Naive B cell (primary cell): Measurements from ENCODE around the gene SHISAL2B. TPM values are rescaled to one million over a fixed set of nuclear protein-coding genes. Genes with fewer than 3 reads are reported as not detected.

Experiments
- ATAC-seq, 2 donors: fragments of 150-1000 bp; cut with Tn5 transposase; 2 replicates each; pipeline ENCODE4 v1.10.0; 2021; ENCODE audit warnings: low read depth in 2 of 2, mild to moderate bottlenecking in 2 of 2, moderate library complexity in 2 of 2
- DNase-seq: peaks from one replicate; pipeline ENCODE4 v3.0.0; 2022
- H3K27ac Mint-ChIP-seq, 6 donors: one replicate each; pipeline ENCODE4 v1.8.0; 2020 to 2022; ENCODE audit warnings: mild to moderate bottlenecking in 6 of 6, mixed read lengths in 6 of 6, moderate library complexity in 5 of 6, inconsistent platforms in 2 of 6
- H3K27me3 Mint-ChIP-seq, 3 donors: one replicate each; pipeline ENCODE4 v1.8.0; 2021 to 2022; ENCODE audit warnings: mixed read lengths in 3 of 3, mild to moderate bottlenecking in 1 of 3
- H3K36me3 Mint-ChIP-seq, 2 donors: one replicate each; pipeline ENCODE4 v1.8.0; 2020 to 2022; ENCODE audit warnings: mixed read lengths in 2 of 2, inconsistent platforms in 1 of 2, mild to moderate bottlenecking in 1 of 2
- H3K4me1 Mint-ChIP-seq, 3 donors: one replicate each; pipeline ENCODE4 v1.8.0; 2020 to 2022; ENCODE audit warnings: mixed read lengths in 3 of 3, inconsistent platforms in 1 of 3, mild to moderate bottlenecking in 1 of 3, moderate library complexity in 1 of 3
- H3K4me3 Mint-ChIP-seq, 8 donors: one replicate each; pipeline ENCODE4 v1.8.0; 2020 to 2022; ENCODE audit warnings: mild to moderate bottlenecking in 8 of 8, mixed read lengths in 8 of 8, moderate library complexity in 8 of 8, inconsistent platforms in 2 of 8
- H3K9me3 Mint-ChIP-seq, 7 donors: one replicate each; pipeline ENCODE4 v1.8.0; 2020 to 2022; ENCODE audit warnings: mixed read lengths in 7 of 7, mild to moderate bottlenecking in 5 of 7, inconsistent platforms in 2 of 7, moderate library complexity in 1 of 7
- polyA plus RNA-seq, 6 donors: library from polyadenylated mRNA; unstranded; fragments of 300-500 nt; fragmentation: Illumina TruSeq; gene quantifications; one replicate each; pipeline ENCODE4 v1.2.3, GENCODE V29; 2021; ENCODE audit warnings: low read depth in 6 of 6

Gene SHISAL2B
- polyA plus RNA-seq, 6 donors from 2014 or later = not detected

DNA sequence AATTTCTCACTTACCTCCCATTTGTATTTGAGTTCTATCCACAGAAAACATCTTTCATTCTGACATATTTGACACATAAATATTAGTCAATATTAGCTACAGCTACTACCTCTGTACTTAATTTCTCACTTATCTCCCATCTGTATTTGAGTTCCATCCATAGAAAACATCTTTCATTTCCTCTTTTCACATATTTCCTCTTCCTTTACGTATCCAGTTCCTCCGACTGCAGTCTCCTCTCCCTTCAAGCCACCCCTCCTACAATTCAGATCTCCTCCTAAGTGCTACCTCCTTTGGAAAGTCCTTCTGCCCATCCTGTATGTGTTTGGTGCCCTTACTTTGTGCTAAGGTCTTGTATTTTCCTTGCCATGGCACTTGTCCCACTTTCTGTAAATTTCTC lies 76.6 kb downstream of the SHISAL2B start:
- Mint-ChIP-seq H3K27ac (peak overlapping the region in 2 of 6 donors; percentile 66 to 97), H3K27me3 (no peaks in the 10 kb centered on the region), H3K4me1 (peaks cover 42 to 52% (median 48%) of the 10 kb centered on the region in 3 donors), H3K4me3 (peak overlapping the region; percentile 4 to 100 (median 98)), H3K36me3 (peaks cover 0 to 7% of the 10 kb centered on the region in 2 donors), H3K9me3 (no peaks in the 10 kb centered on the region)
- DNase-seq (no peak), ATAC-seq (no peak)

Other genes with a start within 250 kb of the SHISAL2B start
- gene RGS7BP, start 184.5 kb upstream of the SHISAL2B start, polyA plus RNA-seq = not detected
- 10 to 100 TPM; 17.1 to 32.8 (median 26.6) TPM for gene SREK1IP1, start 78.2 kb downstream of the SHISAL2B start, polyA plus RNA-seq
- gene CWC27, start 78.4 kb downstream of the SHISAL2B start, polyA plus RNA-seq = 10 to 100 TPM; 26.5 to 43.5 (median 35.1) TPM